Amniotic stem cell (primary cell): ENCODE data around the gene TNNI3.
"Not testable (repeated sequence)": the region's sequence is repeated elsewhere in the genome, so short reads cannot be mapped to it uniquely, and the experiment has no call there.

Experiments
- DNase-seq: peaks from one replicate; lab custom pipeline; 2025; lab: John Stamatoyannopoulos, UW

The TNNI3 gene

DNA sequence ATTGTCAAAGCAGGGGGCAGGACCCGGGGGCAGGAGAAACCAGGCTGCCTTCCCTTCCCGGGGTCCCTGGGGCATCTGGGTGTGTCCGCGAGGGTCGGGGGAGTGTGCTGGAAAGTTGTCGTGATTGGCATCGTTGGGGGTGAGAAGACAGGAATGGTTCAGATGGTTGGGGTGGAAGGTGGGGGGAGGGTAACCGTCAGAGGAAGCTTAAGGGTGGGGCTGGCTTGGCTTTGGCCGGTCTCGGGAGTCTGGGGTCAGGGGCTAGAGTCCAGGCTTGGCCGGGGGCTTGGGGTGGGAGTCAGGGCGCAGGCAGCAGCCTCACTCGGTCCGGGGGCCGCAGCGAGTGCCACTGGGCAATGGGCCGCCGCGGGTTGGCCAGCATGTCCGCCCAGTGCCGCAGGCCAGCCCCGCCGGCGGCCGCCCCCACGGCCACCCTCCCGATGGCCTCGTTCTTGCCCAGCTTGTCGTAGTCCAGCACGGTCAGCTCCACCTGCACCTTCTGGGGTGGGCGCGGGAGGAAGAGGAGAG lies 15.7 kb upstream of the TNNI3 start:
- no peak for DNase-seq

GRCh38 chr19:55172741-55173140 lies 15.2 kb upstream of the TNNI3 start:
- DNase-seq = no peak

- not testable (repeated sequence) for DNase-seq
Measured at GRCh38 chr19:55172318-55172717, 14.8 kb upstream of the TNNI3 start.

GRCh38 chr19:55171440-55171839 lies 13.9 kb upstream of the TNNI3 start:
- no peak for DNase-seq

- DNase-seq = no peak
Measured at GRCh38 chr19:55169136-55169535, 11.6 kb upstream of the TNNI3 start.

- peak; percentile 95 for DNase-seq
Measured at GRCh38 chr19:55166530-55167268, 9.2 kb upstream of the TNNI3 start, which contains the start of gene DNAAF3. TSS of gene DNAAF3 (minus strand) at chr19:55166613. CDS start at chr19:55166413, 200 bp downstream.

- no peak for DNase-seq
Measured at GRCh38 chr19:55165952-55166529, 8.5 kb upstream of the TNNI3 start.

- DNase-seq = no peak
Measured at GRCh38 chr19:55161571-55162322, 4.2 kb upstream of the TNNI3 start.

DNA sequence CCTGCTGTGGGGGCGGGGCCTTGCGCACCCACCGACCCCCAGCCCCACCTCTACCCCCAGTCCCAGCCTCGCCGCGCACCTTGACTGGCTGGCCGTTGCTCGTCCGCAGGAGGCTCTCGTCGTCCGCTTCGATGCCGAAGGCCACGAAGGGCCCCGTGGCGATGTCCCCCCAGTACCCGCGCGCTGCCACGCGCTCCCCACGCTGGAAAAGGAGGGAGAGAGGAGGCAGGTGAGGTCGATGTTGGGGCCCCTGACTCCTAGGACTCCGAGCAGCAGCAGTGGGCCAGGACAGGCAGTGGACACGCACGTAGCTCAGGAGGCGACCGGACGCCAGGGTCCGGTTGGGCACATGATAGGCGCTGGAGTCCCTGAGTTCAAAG lies 3.4 kb upstream of the TNNI3 start:
- no peak for DNase-seq

GRCh38 chr19:55160128-55160985 lies 2.8 kb upstream of the TNNI3 start:
- DNase-seq = peak; percentile 40

DNA sequence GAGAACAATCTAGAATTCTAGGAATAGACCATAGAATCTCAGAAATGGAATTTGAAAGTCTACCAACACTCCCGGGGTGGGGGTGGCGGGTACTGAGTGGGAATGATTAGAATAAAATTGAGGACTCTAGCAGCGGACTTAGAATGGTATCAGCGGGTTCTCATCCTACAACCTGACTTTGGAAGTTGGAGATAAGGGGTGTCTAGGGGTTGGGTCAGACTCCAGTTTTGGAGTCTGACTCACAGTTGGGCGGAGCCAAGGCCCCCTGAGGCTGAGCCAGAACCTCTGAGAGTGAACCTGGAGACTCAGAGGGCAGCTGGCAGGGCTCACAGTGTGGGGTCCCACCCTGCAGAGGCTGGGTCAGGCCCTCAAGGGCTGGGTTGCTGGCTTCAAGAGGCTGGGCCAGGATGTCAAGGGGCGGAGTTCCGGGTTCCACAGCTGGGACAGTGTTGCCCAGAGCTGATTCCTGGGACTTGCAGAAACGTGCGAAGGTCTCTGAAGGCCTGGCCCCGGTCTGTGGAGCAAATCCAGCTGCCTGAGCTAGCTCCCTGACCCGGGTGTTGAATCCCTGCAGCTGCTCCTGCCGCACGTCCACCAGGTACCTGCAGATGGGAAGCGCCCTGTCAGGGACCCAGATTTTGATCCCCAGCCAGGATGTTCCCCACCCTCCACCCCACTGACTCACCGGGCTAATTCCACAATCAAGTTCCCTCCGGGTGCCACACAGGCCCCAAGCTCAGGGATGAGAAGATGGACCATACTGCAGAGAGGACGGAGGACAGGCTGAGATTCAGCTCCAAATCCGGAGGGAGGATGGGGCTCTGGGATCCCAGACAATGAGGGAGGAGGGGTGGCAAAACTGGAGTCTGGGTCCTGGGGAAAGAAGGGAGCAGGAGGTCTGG lies 1.6 kb upstream of the TNNI3 start:
- no peak for DNase-seq

GRCh38 chr19:55158423-55158822 lies 891 bp upstream of the TNNI3 start:
- DNase-seq = no peak

DNA sequence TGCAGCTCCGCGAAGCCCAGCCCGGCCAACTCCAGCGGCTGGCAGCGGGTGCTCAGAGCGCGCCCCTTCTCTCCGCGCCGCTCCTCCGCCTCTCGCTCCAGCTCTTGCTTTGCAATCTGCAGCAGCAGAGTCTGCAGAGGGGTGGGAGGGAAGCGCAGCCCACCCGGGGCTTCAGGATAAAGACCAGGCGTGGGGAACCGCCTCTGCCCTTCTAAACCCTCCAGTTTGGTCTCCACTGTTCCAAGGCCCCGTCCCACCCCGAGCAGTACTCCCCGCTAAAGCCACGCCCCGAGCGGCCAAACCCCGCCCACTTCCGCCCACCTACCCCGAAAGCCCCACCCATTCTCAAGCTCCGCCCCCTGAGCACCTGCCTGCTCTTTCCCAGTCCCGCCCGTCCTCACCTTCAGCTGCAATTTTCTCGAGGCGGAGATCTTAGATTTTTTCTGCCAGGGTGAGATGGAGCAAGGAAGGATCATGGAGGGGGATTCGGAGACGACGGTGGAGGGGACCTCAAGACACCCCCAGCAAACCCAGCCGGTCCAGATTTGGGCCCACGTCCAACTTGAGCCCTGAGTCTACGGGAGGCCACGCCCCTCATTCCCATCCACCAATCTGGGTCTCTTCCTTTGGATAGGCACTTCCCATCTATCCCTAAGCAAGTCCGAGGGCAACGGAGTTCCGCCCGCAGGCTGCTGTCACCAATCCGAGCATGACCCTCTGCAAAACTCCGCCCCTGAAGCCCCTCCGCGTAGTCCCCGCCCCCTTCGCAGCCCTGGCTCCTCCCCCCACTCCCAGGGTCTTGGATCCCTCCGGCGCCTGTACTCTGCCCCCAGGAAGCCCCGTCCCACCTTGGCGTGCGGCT lies 1.1 kb downstream of the TNNI3 start:
- no peak for DNase-seq

DNA sequence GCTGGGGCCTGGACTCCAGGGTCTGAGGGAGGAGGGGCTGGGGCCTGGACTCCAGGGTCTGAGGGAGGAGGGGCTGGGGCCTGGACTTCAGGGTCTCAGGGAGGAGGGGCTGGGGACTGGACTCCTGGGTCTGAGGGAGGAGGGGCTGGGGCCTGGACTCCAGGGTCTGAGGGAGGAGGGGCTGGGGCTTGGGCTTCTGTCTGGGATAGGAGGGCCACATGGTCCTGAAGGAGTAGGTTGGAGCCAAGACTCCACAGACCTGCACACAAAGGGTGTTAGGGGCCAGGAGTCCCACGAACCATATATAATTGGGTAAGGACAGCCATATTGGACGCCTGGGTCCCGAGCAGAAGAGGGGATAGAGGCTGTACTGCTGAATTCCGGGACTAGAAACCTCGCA lies 1.7 kb downstream of the TNNI3 start:
- not testable (repeated sequence) for DNase-seq

GRCh38 chr19:55153652-55154264 lies 3.8 kb downstream of the TNNI3 start:
- no peak for DNase-seq

DNA sequence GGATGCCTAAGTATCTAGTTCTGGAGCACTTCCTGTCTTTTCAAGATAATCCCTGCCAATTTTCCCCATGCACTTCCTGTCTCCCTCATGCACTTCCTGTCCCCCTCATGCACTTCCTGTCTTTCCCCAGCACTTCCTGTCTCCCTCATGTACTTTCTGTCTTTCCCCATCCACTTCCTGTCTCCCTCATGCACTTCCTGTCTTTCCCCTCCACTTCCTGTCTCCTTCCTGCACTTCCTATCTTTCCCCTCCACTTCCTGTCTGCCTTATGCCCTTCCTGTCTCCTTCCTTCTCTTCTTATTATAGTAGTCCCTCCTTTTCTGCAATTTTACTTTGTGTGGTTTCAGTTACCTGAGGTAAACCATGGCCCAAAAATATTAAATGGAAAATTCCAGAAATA lies 5.5 kb downstream of the TNNI3 start:
- DNase-seq = no peak

- DNase-seq = no peak
Measured at GRCh38 chr19:55149078-55150003, 8.2 kb downstream of the TNNI3 start, which contains the start of gene TNNT1. TSS of gene TNNT1 (minus strand) at chr19:55149206. CDS start at chr19:55147157, 2,049 bp downstream.
